Measurements from ENCODE around the gene GPC5. TPM values are rescaled to one million over a fixed set of nuclear protein-coding genes. Genes with fewer than 3 reads are reported as not detected.

GPC5 gene
- total and polyA plus RNA-seq, 2 of the 13 experiments (the other 11 are each of a cell fraction or from before 2014, with no cell fraction given): 0.02 to 0.07 TPM

DNA sequence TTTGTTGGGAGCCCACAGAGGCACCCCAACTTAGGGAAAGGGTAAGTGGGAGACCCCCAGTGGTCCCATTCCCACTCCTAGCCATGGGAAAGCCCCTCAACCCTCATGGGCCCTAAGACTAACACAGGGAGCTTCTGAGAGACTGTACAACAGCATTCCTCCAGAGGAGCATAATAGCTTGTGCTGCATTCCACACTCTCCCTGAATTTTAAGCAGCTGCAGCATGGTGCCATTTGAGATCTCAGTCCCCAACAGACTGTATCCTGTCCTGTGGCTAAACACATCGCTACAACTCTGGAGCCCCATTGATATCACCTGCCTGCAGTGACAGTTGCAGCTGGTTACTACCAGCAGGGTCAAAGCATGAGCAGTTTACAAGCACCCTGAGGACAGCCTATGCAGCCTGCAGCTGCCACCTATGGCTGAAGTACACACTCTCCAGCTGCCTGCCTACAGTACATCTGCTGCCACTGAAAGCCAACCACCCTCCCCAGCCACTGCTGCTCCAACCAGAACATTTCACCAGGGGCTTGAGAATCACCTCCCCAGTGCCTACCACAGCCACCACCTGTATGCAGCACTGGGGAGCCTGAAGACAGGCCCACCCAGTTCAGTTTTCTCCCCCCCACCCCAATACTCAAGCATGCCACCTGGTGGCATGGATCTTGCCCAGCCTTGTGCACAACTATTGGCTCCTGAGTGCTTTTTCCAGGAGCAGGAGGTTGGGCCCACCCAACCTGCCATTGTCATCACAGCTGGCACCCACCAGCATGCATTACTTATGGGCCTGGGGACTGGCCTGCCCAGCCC lies 557.3 kb downstream of the GPC5 start (continued):
- no peak for TF ChIP-seq ETS1 (CRISPR knock-in tag; IDR thresholded peaks at IDR 0.05)

DNA sequence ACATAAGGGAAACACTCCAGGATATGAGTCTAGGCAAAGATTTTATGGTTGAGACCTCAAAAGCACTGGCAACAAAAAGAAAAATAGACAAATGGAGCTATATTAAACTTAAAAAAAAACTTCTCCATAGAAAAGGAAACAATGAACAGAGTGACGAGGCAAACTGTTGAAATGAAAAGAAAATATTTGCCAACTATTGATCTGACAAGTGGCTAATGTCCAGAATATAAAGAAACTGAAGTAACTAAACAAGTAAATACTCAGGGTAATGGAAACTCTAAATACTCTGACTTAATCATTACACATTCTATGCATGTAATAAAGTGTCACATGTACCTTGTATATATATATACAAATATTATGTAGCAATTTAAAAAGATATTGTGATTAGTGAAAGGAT lies 562.5 kb downstream of the GPC5 start:
- intact Hi-C loops (cut with micrococcal nuclease; ENCODE audit: unreplicated experiment): no loop called here
- in situ Hi-C loops (cut with HindIII; ENCODE audit: extremely low pct_ligation_motif_present, low pct_unique_long_range_greater_than_20kb): no loop called here
- BruUV-seq (replicated peaks): no TSS peak
- ChIA-PET CTCF (ENCODE audit: low intra/inter-chr PET ratio, low total read pairs) (no interaction called here), POLR2A (no interaction called here)
- Histone ChIP-seq H3K27me3 (ENCODE audit: control insufficient read depth in 1 of 2, insufficient read depth in 2 of 2, low read length in 2 of 2) (no peaks in the 10 kb centered on the region), H3K36me3 (replicated peaks in 1 of 2; ENCODE audit: control insufficient read depth in 1 of 2, insufficient read depth in 2 of 2, low read length in 2 of 2) (no peaks in the 10 kb centered on the region), H3K27ac (ENCODE audit: extremely low read length, insufficient read depth, low read length) (no peak overlapping the region), H3K4me1 (ENCODE audit: insufficient read depth, low read length) (no peaks in the 10 kb centered on the region), H3K9me3 (ENCODE audit: low read length) (no peaks in the 10 kb centered on the region), H4K20me1 (ENCODE audit: insufficient read depth, low read length) (no peaks in the 10 kb centered on the region), H3K79me2 (ENCODE audit: insufficient read depth, low read length) (no peaks in the 10 kb centered on the region), H3K4me3 (replicated peaks in 1 of 3; ENCODE audit: insufficient read depth in 1 of 3, low read depth in 2 of 3, low read length in 3 of 3) (no peak overlapping the region), H3K9ac (ENCODE audit: insufficient read depth, low read depth, low read length) (no peak overlapping the region), H3K4me2 (ENCODE audit: low read depth, low read length) (no peak overlapping the region), H2AFZ (ENCODE audit: low read length) (no peak overlapping the region)
- no peak for ATAC-seq
- TF ChIP-seq ZNF124 (CRISPR knock-in tag; IDR thresholded peaks at IDR 0.05) (no peak), HMG20A (CRISPR knock-in tag; IDR thresholded peaks at IDR 0.05; ENCODE audit: borderline replicate concordance) (no peak), ZNF3 (CRISPR knock-in tag; IDR thresholded peaks at IDR 0.05) (no peak), ZNF816 (CRISPR knock-in tag; IDR thresholded peaks at IDR 0.05; ENCODE audit: borderline replicate concordance) (no peak), EZH2 (conservative IDR thresholded peaks at IDR 0.05; ENCODE audit: low read depth, low read length) (no peak), ZNF383 (CRISPR knock-in tag; IDR thresholded peaks at IDR 0.05; ENCODE audit: borderline replicate concordance) (no peak), NFE2 (CRISPR knock-in tag; IDR thresholded peaks at IDR 0.05) (no peak), ZNF781 (CRISPR knock-in tag; IDR thresholded peaks at IDR 0.05; ENCODE audit: borderline replicate concordance, not compliant biosample characterization) (no peak), ZNF569 (CRISPR knock-in tag; IDR thresholded peaks at IDR 0.05; ENCODE audit: borderline replicate concordance) (no peak), SNAPC2 (CRISPR knock-in tag; IDR thresholded peaks at IDR 0.05) (no peak), NFIC (IDR thresholded peaks at IDR 0.05; ENCODE audit: low read length) (no peak), ZNF207 (IDR thresholded peaks at IDR 0.05; ENCODE audit: borderline replicate concordance) (no peak), GATA4 (IDR thresholded peaks at IDR 0.05; ENCODE audit: borderline replicate concordance, low read depth) (no peak)
- TF ChIP-seq, protein P1, sequence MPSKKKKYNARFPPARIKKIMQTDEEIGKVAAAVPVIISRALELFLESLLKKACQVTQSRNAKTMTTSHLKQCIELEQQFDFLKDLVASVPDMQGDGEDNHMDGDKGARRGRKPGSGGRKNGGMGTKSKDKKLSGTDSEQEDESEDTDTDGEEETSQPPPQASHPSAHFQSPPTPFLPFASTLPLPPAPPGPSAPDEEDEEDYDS (CRISPR knock-in tag; IDR thresholded peaks at IDR 0.05): no peak
- TF ChIP-seq, protein P2, sequence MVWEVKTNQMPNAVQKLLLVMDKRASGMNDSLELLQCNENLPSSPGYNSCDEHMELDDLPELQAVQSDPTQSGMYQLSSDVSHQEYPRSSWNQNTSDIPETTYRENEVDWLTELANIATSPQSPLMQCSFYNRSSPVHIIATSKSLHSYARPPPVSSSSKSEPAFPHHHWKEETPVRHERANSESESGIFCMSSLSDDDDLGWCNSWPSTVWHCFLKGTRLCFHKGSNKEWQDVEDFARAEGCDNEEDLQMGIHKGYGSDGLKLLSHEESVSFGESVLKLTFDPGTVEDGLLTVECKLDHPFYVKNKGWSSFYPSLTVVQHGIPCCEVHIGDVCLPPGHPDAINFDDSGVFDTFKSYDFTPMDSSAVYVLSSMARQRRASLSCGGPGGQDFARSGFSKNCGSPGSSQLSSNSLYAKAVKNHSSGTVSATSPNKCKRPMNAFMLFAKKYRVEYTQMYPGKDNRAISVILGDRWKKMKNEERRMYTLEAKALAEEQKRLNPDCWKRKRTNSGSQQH (CRISPR knock-in tag; IDR thresholded peaks at IDR 0.05; ENCODE audit: low read depth): no peak
- TF ChIP-seq, protein P3, sequence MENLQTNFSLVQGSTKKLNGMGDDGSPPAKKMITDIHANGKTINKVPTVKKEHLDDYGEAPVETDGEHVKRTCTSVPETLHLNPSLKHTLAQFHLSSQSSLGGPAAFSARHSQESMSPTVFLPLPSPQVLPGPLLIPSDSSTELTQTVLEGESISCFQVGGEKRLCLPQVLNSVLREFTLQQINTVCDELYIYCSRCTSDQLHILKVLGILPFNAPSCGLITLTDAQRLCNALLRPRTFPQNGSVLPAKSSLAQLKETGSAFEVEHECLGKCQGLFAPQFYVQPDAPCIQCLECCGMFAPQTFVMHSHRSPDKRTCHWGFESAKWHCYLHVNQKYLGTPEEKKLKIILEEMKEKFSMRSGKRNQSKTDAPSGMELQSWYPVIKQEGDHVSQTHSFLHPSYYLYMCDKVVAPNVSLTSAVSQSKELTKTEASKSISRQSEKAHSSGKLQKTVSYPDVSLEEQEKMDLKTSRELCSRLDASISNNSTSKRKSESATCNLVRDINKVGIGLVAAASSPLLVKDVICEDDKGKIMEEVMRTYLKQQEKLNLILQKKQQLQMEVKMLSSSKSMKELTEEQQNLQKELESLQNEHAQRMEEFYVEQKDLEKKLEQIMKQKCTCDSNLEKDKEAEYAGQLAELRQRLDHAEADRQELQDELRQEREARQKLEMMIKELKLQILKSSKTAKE (CRISPR knock-in tag; IDR thresholded peaks at IDR 0.05; ENCODE audit: borderline replicate concordance): no peak
- FAIRE-seq: no peak
- 0% methylated on average over 1 of the region's 1 CpG for WGBS (ENCODE audit: low lambda C conversion rate)
- no peak for DNase-seq (ENCODE audit: low spot score)

Measured in HepG2 (cell line).